ENCODE data around the gene MTAP. TPM values are rescaled to one million over a fixed set of nuclear protein-coding genes. Genes with fewer than 3 reads are reported as not detected.

Gene MTAP
- total and polyA plus RNA-seq, 2 of the 13 experiments (the other 11 are each of a cell fraction or from before 2014, with no cell fraction given), result 16.7 to 51.2 TPM

- POLR2A ChIA-PET, result no interaction called here
- CTCF ChIA-PET (ENCODE audit: low intra/inter-chr PET ratio, low total read pairs), result no interaction called here
- H2AFZ ChIP-seq (ENCODE audit: low read length), result no peak overlapping the region
- no TSS peak for BruUV-seq (replicated peaks)
- peaks cover 15% of the 10 kb centered on the region for H3K4me1 ChIP-seq (ENCODE audit: insufficient read depth, low read length)
- H3K27me3 ChIP-seq (ENCODE audit: control insufficient read depth in 1 of 2, insufficient read depth in 2 of 2, low read length in 2 of 2), result no peaks in the 10 kb centered on the region
- intact Hi-C loops (cut with micrococcal nuclease; ENCODE audit: unreplicated experiment), result no loop called here
- DNase-seq (ENCODE audit: low spot score) (no peak), FAIRE-seq (no peak), ATAC-seq (no peak)
- H3K4me3 ChIP-seq (replicated peaks in 1 of 3; ENCODE audit: insufficient read depth in 1 of 3, low read depth in 2 of 3, low read length in 3 of 3), result no peak overlapping the region
- no peaks in the 10 kb centered on the region for H3K79me2 ChIP-seq (ENCODE audit: insufficient read depth, low read length)
- 99% methylated on average over 3 of the region's 3 CpGs for WGBS (ENCODE audit: low lambda C conversion rate)
- TF ChIP-seq AGO2 (optimal IDR thresholded peaks at IDR 0.05; ENCODE audit: low read depth, low read length) (no peak), CREBL2 (CRISPR knock-in tag; IDR thresholded peaks at IDR 0.05; ENCODE audit: borderline replicate concordance) (no peak), ZNF775 (CRISPR knock-in tag; IDR thresholded peaks at IDR 0.05; ENCODE audit: borderline replicate concordance) (no peak), PREB (CRISPR knock-in tag; IDR thresholded peaks at IDR 0.05) (no peak), MIER3 (CRISPR knock-in tag; IDR thresholded peaks at IDR 0.05; ENCODE audit: borderline replicate concordance) (no peak)
- no peaks in the 10 kb centered on the region for H3K9me3 ChIP-seq (ENCODE audit: low read length)
- H3K36me3 ChIP-seq (replicated peaks in 1 of 2; ENCODE audit: control insufficient read depth in 1 of 2, insufficient read depth in 2 of 2, low read length in 2 of 2), result peaks cover 14 to 89% of the 10 kb centered on the region in 2 experiments
- in situ Hi-C loops (cut with HindIII; ENCODE audit: extremely low pct_ligation_motif_present, low pct_unique_long_range_greater_than_20kb), result no loop called here
- peaks cover 5% of the 10 kb centered on the region; the same call in 1 of the 2 replicates for H4K20me1 ChIP-seq (ENCODE audit: insufficient read depth, low read length)
- H3K9ac ChIP-seq (ENCODE audit: insufficient read depth, low read depth, low read length), result no peak overlapping the region
- H3K4me2 ChIP-seq (ENCODE audit: low read depth, low read length), result no peak overlapping the region
- H3K27ac ChIP-seq (ENCODE audit: extremely low read length, insufficient read depth, low read length), result no peak overlapping the region
Observed at GRCh38 chr9:21835121-21835520, 32.7 kb downstream of the MTAP start.

- TF ChIP-seq ISX (CRISPR knock-in tag; conservative IDR thresholded peaks at IDR 0.05), result no peak
- TF ChIP-seq TFAP4 (IDR thresholded peaks at IDR 0.05; ENCODE audit: borderline replicate concordance, low read depth), result 0 out of 2 replicates have a peak, but pooled peaks have one; percentile 20
- H4K20me1 ChIP-seq (ENCODE audit: insufficient read depth, low read length), result no peaks in the 10 kb centered on the region
- no TSS peak for BruUV-seq (replicated peaks)
- no peak overlapping the region for H3K27ac ChIP-seq (ENCODE audit: extremely low read length, insufficient read depth, low read length)
- H3K79me2 ChIP-seq (ENCODE audit: insufficient read depth, low read length), result no peaks in the 10 kb centered on the region
- no peak overlapping the region for H3K9ac ChIP-seq (ENCODE audit: insufficient read depth, low read depth, low read length)
- CTCF ChIA-PET (ENCODE audit: low intra/inter-chr PET ratio, low total read pairs), result no interaction called here
- POLR2A ChIA-PET, result no interaction called here
- ATAC-seq, result no peak
- no peak overlapping the region for H3K4me2 ChIP-seq (ENCODE audit: low read depth, low read length)
- 94% methylated on average over 7 of the region's 7 CpGs for WGBS (ENCODE audit: low lambda C conversion rate)
- no peaks in the 10 kb centered on the region for H3K9me3 ChIP-seq (ENCODE audit: low read length)
- intact Hi-C loops (cut with micrococcal nuclease; ENCODE audit: unreplicated experiment) (no loop called here), in situ Hi-C loops (cut with HindIII; ENCODE audit: extremely low pct_ligation_motif_present, low pct_unique_long_range_greater_than_20kb) (no loop called here)
- H3K4me3 ChIP-seq (replicated peaks in 1 of 3; ENCODE audit: insufficient read depth in 1 of 3, low read depth in 2 of 3, low read length in 3 of 3), result no peak overlapping the region
- H3K36me3 ChIP-seq (replicated peaks in 1 of 2; ENCODE audit: control insufficient read depth in 1 of 2, insufficient read depth in 2 of 2, low read length in 2 of 2), result peaks cover 18 to 91% of the 10 kb centered on the region in 2 experiments
- DNase-seq (ENCODE audit: low spot score), result peak; percentile 34
- FAIRE-seq, result no peak
- H3K27me3 ChIP-seq (ENCODE audit: control insufficient read depth in 1 of 2, insufficient read depth in 2 of 2, low read length in 2 of 2), result no peaks in the 10 kb centered on the region
- no peak overlapping the region for H2AFZ ChIP-seq (ENCODE audit: low read length)
- peaks cover 19% of the 10 kb centered on the region for H3K4me1 ChIP-seq (ENCODE audit: insufficient read depth, low read length)
Observed at GRCh38 chr9:21836437-21837161, 34.2 kb downstream of the MTAP start.
